ENCODE results near the gene ERRFI1.

ERRFI1 gene

DNA sequence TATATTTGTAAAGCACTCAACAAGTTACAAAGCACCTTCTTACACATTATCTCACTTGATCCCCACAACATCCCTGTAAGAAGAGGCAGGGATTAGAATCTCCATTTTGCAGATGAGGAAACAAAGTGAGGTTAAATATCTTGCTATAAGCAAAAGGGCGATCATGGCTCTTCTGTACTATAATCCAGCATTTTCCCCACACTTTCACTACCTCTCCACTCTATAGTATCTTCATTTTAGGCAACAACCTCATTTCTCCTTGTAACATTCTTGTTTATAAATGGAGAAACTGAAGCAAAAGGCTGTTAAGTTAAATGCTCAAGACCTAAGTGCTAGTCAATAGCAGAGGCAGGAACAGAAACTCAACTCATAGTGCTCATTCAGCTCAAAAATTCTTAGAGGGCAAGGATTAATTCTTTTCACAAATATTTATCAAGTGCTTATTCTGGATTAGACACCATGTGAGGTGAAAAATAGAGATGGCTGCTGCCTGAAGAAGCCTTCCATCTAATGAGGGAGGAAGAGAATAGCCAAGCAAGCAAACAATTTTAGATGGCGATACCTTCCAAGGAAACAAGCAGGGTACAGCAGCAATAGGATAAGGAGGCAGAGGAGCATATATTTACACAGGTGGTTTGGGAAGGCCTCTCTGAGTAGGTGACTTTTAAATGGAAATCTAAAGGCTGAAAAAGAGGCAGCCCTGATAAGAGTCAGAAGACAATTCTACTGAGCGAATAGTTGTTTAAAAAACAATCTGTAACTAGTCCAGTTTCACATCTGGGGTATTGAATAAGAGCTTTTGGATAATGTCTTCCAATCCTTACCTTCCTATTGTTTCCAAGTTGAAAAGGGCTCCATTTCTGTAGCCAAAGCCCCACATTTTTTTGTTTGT, 3.5 kb downstream of the ERRFI1 start:
- POLR2A ChIA-PET (ENCODE audit: low non-redundant PET), result no interaction called here
- no peak for DNase-seq (ENCODE audit: low spot score)
- H3K27ac ChIP-seq, result peak overlapping the region; percentile 74
- CTCF ChIA-PET, result interaction anchor here (0.6 to 1.7 kb wide), 3 partner anchors 8 to 143 kb away, joined by 3 to 6 read pairs (median 4); no protein-coding TSS in a partner anchor
- TF ChIP-seq, protein P1, sequence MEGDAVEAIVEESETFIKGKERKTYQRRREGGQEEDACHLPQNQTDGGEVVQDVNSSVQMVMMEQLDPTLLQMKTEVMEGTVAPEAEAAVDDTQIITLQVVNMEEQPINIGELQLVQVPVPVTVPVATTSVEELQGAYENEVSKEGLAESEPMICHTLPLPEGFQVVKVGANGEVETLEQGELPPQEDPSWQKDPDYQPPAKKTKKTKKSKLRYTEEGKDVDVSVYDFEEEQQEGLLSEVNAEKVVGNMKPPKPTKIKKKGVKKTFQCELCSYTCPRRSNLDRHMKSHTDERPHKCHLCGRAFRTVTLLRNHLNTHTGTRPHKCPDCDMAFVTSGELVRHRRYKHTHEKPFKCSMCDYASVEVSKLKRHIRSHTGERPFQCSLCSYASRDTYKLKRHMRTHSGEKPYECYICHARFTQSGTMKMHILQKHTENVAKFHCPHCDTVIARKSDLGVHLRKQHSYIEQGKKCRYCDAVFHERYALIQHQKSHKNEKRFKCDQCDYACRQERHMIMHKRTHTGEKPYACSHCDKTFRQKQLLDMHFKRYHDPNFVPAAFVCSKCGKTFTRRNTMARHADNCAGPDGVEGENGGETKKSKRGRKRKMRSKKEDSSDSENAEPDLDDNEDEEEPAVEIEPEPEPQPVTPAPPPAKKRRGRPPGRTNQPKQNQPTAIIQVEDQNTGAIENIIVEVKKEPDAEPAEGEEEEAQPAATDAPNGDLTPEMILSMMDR (conservative IDR thresholded peaks at IDR 0.05; ENCODE audit: low read depth), result no peak

DNA sequence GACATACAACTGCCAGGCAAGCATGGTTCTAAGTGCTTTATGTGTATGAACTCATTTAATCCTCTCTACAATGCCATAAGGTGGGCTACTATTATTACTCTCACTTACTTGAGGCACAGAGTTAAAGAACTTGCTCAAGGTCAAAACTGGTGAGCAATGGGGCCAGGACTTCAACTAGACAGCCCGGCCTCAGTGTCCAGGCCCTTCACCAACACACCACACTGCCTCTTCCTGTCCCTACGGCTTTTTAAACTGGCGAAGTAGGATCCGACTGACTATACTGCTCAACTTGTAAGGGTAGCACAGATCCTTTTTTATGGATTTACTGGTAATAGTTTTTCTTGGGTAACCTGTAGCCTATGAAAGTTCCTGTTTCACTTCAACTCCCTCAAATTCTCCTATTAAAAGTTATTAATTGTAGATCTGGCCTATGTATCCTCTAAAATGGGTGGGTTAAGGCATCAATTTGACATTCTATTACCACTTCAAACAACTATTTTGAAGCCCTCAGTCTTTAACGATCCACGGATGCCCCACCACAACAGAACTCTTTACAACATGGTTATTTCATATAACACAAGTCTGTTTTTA, 4.3 kb downstream of the ERRFI1 start:
- POLR2A ChIA-PET (ENCODE audit: low non-redundant PET), result no interaction called here
- peak overlapping the region; percentile 63 for H3K27ac ChIP-seq
- no peak for DNase-seq (ENCODE audit: low spot score)
- CTCF ChIA-PET, result interaction anchor here (0.6 kb wide), 1 partner anchor 104 kb away, joined by 4 read pairs; no protein-coding TSS in a partner anchor
- TF ChIP-seq, protein P1 (conservative IDR thresholded peaks at IDR 0.05; ENCODE audit: low read depth), result no peak

DNA sequence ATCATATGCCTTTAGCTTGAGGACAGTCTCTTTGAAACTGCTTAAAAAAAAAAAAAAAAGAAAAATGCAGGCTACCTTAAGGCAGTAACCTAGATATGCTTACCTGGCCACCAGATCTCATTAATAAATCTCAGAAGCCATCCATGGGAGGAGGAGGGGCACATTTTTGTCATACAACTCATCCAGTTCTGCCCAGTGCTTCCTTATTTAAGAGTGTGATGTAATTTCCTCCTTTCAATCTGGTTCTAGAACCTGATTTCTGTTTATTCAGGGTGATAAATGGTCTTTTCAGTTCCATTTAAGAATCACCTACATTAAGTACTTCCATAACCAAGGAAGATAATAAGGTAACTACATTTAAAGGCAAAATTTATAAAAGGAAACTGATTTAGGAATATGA, 6.1 kb downstream of the ERRFI1 start:
- POLR2A ChIA-PET (ENCODE audit: low non-redundant PET), result no interaction called here
- DNase-seq (ENCODE audit: low spot score), result peak; percentile 70
- peak overlapping the region; percentile 87 for H3K27ac ChIP-seq
- CTCF ChIA-PET, result interaction anchor here (1.6 kb wide), 1 partner anchor 45 kb away, joined by 5 read pairs; no protein-coding TSS in a partner anchor
- TF ChIP-seq, protein P1 (conservative IDR thresholded peaks at IDR 0.05; ENCODE audit: low read depth), result no peak

DNA sequence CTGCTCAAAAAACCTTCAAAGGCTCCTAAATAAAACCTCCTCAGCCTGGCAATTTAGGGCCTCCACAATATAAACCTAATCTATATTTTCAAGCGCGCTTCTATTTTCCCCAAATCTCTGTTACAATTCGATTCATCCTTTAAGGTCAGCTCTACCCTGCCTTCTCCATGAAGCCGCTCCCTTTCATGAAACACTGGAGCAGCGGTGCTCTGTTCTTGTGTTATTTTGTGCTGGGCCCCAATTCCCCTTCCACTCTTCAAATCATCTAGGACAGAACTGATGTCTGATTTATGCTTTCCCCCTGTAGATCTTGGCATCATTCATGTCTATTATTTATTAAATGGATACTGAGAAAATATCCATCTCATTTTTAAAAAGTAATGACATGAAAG, 6.9 kb downstream of the ERRFI1 start:
- ChIA-PET CTCF (interaction anchor here (0.6 to 1.6 kb wide), 4 partner anchors 44 to 552 kb away, joined by 3 to 5 read pairs (median 4); no protein-coding TSS in a partner anchor), POLR2A (ENCODE audit: low non-redundant PET) (no interaction called here)
- no peak overlapping the region for H3K27ac ChIP-seq
- DNase-seq (ENCODE audit: low spot score), result no peak
- TF ChIP-seq, protein P1 (conservative IDR thresholded peaks at IDR 0.05; ENCODE audit: low read depth), result no peak

DNA sequence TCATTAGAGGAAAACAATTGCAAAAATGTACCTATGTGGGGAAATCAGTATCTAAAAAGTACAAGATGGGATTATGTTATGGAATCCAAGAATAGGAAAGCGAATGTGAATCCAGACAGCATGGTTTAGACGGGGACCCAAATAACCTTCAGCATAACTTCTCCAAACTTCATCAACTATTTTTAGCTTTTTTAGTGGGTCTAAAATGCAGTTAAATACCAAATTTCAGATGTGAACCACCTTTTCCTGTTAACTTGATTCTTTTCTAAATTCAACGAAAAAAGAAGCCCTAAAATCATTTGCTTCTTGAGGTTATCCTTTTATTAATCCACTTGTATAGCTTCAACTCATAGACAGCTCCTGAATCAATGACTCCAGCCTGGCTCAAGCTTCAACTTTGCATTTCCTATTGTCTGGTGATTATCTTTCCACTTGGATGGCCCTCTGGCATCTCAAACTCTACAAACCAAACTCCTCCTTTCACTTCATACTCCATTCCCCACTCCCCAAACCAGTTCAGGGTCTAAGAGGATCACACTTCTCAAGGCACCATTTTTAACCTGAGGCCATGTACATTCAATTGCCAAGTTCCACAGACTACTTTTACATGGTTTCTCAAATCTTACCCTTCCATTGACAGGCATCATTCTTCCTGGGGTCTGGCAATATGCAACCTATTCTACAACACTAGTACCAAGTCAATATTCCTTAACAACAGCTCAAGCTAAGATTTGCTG, 7.4 kb downstream of the ERRFI1 start:
- H3K27ac ChIP-seq, result no peak overlapping the region
- POLR2A ChIA-PET (ENCODE audit: low non-redundant PET), result no interaction called here
- no peak for DNase-seq (ENCODE audit: low spot score)
- CTCF ChIA-PET, result interaction anchor here (0.6 to 1.6 kb wide), 4 partner anchors 43 to 295 kb away, joined by 3 to 5 read pairs (median 4); no protein-coding TSS in a partner anchor
- TF ChIP-seq, protein P1 (conservative IDR thresholded peaks at IDR 0.05; ENCODE audit: low read depth), result no peak

All from RWPE1 (cell line).